Gastroesophageal sphincter (tissue), 4 donors: ENCODE measurements around the gene CEP41. TPM values are rescaled to one million over a fixed set of nuclear protein-coding genes. Genes with fewer than 3 reads are reported as not detected.

Source experiments
- ATAC-seq: fragments of 150-250 bp; one replicate; pipeline ENCODE4 v1.9.1; 2016; ENCODE audit warnings: mild to moderate bottlenecking, moderate library complexity
- H3K27ac ChIP-seq, 4 donors: fragments of 200-600 bp; sonication (generic) in 3 of 4; 1 replicate in 3 of 4; 2 replicates in 1 of 4; pipeline ENCODE4 v1.5.1; 2016 to 2019
- H3K27me3 ChIP-seq: fragments of 200-600 bp; sonication (generic); one replicate; pipeline ENCODE4 v1.5.1; 2019
- H3K36me3 ChIP-seq, 2 donors: fragments of 200-600 bp; sonication (generic); one replicate each; pipeline ENCODE4 v1.5.1; 2019; ENCODE audit warnings: control low read depth in 1 of 2
- H3K4me1 ChIP-seq, 3 donors: fragments of 200-600 bp; sonication (generic); 1 replicate in 2 of 3; 2 replicates in 1 of 3; pipeline ENCODE4 v1.5.1; 2016 to 2019; ENCODE audit warnings: control low read depth in 2 of 3
- H3K4me3 ChIP-seq, 2 donors: fragments of 200-600 bp; sonication (generic); one replicate each; pipeline ENCODE4 v1.5.1; 2019; ENCODE audit warnings: mild to moderate bottlenecking in 1 of 2, moderate library complexity in 1 of 2
- H3K9me3 ChIP-seq, 3 donors: fragments of 200-600 bp; sonication (generic); one replicate each; pipeline ENCODE4 v1.5.1; 2017 to 2019; ENCODE audit warnings: control low read depth in 2 of 3
- EP300 ChIP-seq: sonication (generic); formaldehyde crosslinking; IDR thresholded peaks from one replicate; pipeline ENCODE4 v1.6.1; 2017; ENCODE audit warnings: antibody characterized with exemption, mild to moderate bottlenecking
- POLR2A ChIP-seq, 2 donors: fragments of 450-650 bp; IDR thresholded peaks; one replicate each; pipeline ENCODE4 v1.6.1; 2017; ENCODE audit warnings: antibody characterized with exemption in 2 of 2, mild to moderate bottlenecking in 2 of 2, moderate library complexity in 1 of 2
- POLR2AphosphoS5 ChIP-seq: sonication (generic); formaldehyde crosslinking; IDR thresholded peaks from one replicate; pipeline ENCODE4 v1.6.1; 2017; ENCODE audit warnings: antibody characterized with exemption
- WGBS, 2 donors: methylation state at CpG; one replicate each; pipeline ENCODE4 v1.1.5; 2018; ENCODE audit warnings: low coverage in 1 of 2; 5-methylcytosine and 5-hydroxymethylcytosine counted together
- total RNA-seq, 4 donors: library from RNA; depleted of rRNA; stranded (reverse); fragments of >200 nt; gene quantifications; one replicate each; pipeline ENCODE4 v1.1.0, GENCODE V29; 2016
- TF ChIP-seq, protein P1 (sequence below), 4 experiments: fragments of 200-600 bp in 2 of 4; fragments of 450-650 bp in 2 of 4; sonication (generic) in 1 of 4; IDR thresholded peaks; one replicate each; pipeline ENCODE4 v1.5.1; 2017 to 2019; ENCODE audit warnings: antibody characterized with exemption in 4 of 4, mild to moderate bottlenecking in 2 of 4, moderate library complexity in 2 of 4

The CEP41 gene
- total RNA-seq, 4 donors from 2014 or later = 3.6 to 6.2 (median 3.9) TPM

DNA sequence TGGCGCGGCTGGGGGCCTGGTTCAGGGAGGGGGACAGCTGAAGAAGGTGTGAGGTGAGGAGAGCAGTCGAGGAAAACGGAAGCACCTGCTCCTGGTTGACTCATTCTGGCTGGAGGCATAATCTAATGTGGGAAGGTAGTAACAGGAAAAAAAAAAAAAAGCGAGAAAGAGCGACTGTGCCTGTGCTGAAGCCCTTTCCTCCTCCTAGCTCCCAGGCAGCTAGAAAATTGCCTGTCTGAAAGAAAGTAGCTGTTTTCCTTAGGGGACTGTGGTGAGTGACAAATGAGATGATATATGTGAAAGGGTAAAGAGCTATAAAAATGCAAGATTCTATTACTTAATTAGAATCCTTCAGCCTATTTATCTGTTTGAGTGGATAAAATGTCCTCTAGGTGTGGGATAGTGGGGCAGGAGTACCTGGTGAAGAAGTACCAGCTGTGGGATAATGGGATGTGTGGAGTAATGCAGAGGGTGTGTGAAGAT is 46.2 kb upstream of the CEP41 start:
- ATAC-seq = no peak
- Histone ChIP-seq H3K9me3 (no peaks in the 10 kb centered on the region), H3K36me3 (no peaks in the 10 kb centered on the region), H3K27ac (peak overlapping the region in 1 of 4 donors; percentile 31), H3K4me3 (peak overlapping the region in 1 of 2 donors; percentile 51), H3K4me1 (peaks cover 0 to 33% (median 5%) of the 10 kb centered on the region in 3 donors), H3K27me3 (peaks cover 89% of the 10 kb centered on the region)
- TF ChIP-seq, protein P1, sequence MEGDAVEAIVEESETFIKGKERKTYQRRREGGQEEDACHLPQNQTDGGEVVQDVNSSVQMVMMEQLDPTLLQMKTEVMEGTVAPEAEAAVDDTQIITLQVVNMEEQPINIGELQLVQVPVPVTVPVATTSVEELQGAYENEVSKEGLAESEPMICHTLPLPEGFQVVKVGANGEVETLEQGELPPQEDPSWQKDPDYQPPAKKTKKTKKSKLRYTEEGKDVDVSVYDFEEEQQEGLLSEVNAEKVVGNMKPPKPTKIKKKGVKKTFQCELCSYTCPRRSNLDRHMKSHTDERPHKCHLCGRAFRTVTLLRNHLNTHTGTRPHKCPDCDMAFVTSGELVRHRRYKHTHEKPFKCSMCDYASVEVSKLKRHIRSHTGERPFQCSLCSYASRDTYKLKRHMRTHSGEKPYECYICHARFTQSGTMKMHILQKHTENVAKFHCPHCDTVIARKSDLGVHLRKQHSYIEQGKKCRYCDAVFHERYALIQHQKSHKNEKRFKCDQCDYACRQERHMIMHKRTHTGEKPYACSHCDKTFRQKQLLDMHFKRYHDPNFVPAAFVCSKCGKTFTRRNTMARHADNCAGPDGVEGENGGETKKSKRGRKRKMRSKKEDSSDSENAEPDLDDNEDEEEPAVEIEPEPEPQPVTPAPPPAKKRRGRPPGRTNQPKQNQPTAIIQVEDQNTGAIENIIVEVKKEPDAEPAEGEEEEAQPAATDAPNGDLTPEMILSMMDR (IDR thresholded peaks at IDR 0.05) = no peak
- TF ChIP-seq EP300 (no peak), POLR2AphosphoS5 (no peak), POLR2A (IDR thresholded peaks at IDR 0.05) (no peak)
- WGBS, 2 donors = 40 to 100% methylated on average over 1 to 5 of the region's 6 CpGs

DNA sequence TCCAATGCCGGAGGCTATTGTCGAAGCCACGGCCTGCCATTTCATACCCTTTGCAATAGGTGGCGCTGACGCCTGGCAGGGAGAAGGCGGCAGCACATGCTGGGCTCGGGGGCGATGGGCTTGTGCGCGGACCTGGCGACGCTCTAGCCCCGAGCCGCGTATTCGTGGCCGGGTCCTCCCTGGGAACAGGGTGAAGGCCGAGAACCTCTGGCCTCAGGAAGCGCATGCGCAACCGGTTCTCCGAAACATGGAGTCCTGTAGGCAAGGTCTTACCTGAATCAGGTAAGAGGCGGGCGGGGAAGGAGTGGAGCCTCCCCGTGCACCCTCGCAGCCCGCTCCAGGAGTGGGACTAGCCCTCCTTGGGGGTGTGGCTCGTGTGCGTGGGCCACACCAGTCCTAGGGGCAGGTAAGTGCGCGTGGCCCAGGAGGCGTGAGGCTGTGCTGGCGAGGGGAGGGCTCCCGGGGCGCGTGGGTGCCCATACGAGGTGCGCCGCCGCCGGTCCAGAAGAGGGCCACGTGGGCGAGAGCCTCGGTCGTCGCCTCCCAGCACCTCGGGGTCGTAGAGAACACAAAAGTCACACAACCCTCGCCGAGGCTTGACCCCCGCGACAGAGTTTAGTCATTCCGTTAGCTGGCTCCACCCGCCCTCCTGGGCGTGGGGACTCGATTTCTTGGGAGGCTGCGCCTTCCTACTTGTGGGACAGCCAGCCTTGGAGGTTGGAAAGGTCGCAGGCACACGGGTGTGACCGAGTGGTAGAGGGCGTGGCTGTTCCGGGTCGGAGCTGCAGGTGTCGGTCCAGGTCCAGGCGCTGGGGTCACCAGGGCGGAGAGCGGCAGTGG is 45.5 kb upstream of the CEP41 start:
- H3K9me3 ChIP-seq = no peaks in the 10 kb centered on the region
- H3K4me1 ChIP-seq = peaks cover 0 to 26% (median under 1%) of the 10 kb centered on the region in 3 donors
- H3K27ac ChIP-seq = peak overlapping the region in 1 of 4 donors; percentile 31
- no peaks in the 10 kb centered on the region for H3K36me3 ChIP-seq
- WGBS, 2 donors = 16 to 51% methylated on average over 5 to 10 of the region's 67 CpGs
- H3K4me3 ChIP-seq = peak overlapping the region in 1 of 2 donors; percentile 51
- ATAC-seq = peak; percentile 64
- H3K27me3 ChIP-seq = peaks cover 84% of the 10 kb centered on the region
- TF ChIP-seq, protein P1 (IDR thresholded peaks at IDR 0.05) = peak in 3 of 4 experiments; percentile 28 to 61 (median 31)
- no peak for TF ChIP-seq EP300

DNA sequence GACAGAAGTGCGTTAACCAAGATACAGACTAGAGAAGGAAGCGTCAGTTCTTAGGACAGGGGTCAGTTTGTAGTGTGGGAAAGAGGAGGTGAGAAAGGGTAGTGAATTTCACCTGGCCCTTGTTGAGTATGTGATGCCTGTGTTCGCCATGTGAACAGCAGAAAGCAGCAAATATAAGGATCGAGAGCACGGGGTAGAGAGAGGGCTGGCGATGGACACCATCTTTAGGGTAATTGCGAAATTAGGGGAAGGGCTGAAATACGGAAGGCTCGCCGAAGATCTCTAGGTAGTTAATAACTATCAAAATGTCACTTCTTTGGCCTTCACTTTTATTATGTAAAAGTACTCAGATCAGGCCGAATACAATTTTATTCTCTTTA is 44.9 kb upstream of the CEP41 start:
- peak overlapping the region in 1 of 2 donors; percentile 51 for H3K4me3 ChIP-seq
- H3K9me3 ChIP-seq = no peaks in the 10 kb centered on the region
- H3K27ac ChIP-seq = no peak overlapping the region
- H3K27me3 ChIP-seq = peaks cover 79% of the 10 kb centered on the region
- WGBS, 2 donors = 71 to 80% methylated on average over 9 to 11 of the region's 11 CpGs
- TF ChIP-seq, protein P1 (IDR thresholded peaks at IDR 0.05) = no peak
- TF ChIP-seq POLR2AphosphoS5 (no peak), POLR2A (IDR thresholded peaks at IDR 0.05) (no peak), EP300 (no peak)
- ATAC-seq = no peak
- peaks cover 0 to 20% (median 0%) of the 10 kb centered on the region in 3 donors for H3K4me1 ChIP-seq
- no peaks in the 10 kb centered on the region for H3K36me3 ChIP-seq

DNA sequence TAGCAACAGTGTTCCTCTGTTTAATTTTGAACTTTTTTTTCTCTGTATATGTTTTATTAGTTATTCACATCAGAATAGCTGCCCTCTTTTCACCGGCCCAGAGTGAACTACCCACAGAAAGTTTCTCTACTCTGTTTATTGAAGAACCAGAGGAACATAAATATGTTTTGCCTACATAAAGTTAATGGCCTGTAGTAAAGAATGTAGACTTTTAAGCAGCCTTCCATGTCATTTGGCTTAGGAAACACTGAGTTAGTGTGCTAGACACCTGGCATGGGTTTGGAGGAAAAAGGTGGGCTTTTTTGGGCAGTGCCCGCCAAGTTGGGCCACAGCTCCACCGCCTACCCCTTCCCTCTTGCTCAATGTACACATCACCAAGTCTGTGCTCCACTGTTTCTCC is 42.2 kb upstream of the CEP41 start:
- no peak for TF ChIP-seq POLR2AphosphoS5
- TF ChIP-seq EP300 = no peak
- TF ChIP-seq, protein P1 (IDR thresholded peaks at IDR 0.05) = no peak
- no peak for TF ChIP-seq POLR2A (IDR thresholded peaks at IDR 0.05)
- H3K9me3 ChIP-seq = peaks cover 0 to 14% (median 0%) of the 10 kb centered on the region in 3 donors
- no peaks in the 10 kb centered on the region for H3K36me3 ChIP-seq
- no peak for ATAC-seq
- 95 to 100% methylated on average over 2 to 3 of the region's 3 CpGs for WGBS, 2 donors
- peaks cover 0 to 16% (median 0%) of the 10 kb centered on the region in 3 donors for H3K4me1 ChIP-seq
- peaks cover 56% of the 10 kb centered on the region for H3K27me3 ChIP-seq
- no peak overlapping the region for H3K4me3 ChIP-seq
- H3K27ac ChIP-seq = no peak overlapping the region
